Colonic mucosa (tissue), 4 donors: ENCODE measurements around the gene MACROD2. TPM values are rescaled to one million over a fixed set of nuclear protein-coding genes. Genes with fewer than 3 reads are reported as not detected.

Source experiments
- DNase-seq: peaks from one replicate; pipeline ENCODE4 v3.0.0-alpha.2; 2020
- H3K27ac ChIP-seq: fragments of 200-600 bp; one replicate; pipeline ENCODE4 v1.8.0; 2021
- H3K27me3 ChIP-seq: fragments of 200-600 bp; one replicate; pipeline ENCODE4 v1.8.0; 2021
- H3K36me3 ChIP-seq: fragments of 200-600 bp; one replicate; pipeline ENCODE4 v1.8.0; 2021
- H3K4me1 ChIP-seq: fragments of 200-600 bp; one replicate; pipeline ENCODE4 v1.8.0; 2021; ENCODE audit warnings: mild to moderate bottlenecking
- H3K4me3 ChIP-seq: fragments of 200-600 bp; one replicate; pipeline ENCODE4 v1.8.0; 2021
- H3K9ac ChIP-seq, 2 donors: one replicate each; pipeline ENCODE4 v1.7.0; 2013; ENCODE audit warnings: control low read depth in 2 of 2, low read depth in 2 of 2, low read length in 2 of 2
- H3K9me3 ChIP-seq: fragments of 200-600 bp; one replicate; pipeline ENCODE4 v1.8.0; 2021
- CTCF ChIP-seq: fragments of 200-600 bp; IDR thresholded peaks from one replicate; pipeline ENCODE4 v1.8.0; 2022; ENCODE audit warnings: antibody characterized with exemption, mild to moderate bottlenecking
- intact Hi-C: fragments of 100-400 bp; cut with DNase I; formaldehyde crosslinking; loops from one replicate; pipeline ENCODE4 v1.14.1; 2022
- total RNA-seq, 2 donors: library from RNA; stranded (reverse); fragmentation: NEBNext Ultra II Directional in 1 of 2; extraction: Animal tissue kit (Norgen Biotek cat#: 25700) in 1 of 2; gene quantifications; one replicate each; pipeline ENCODE4 v1.2.1, GENCODE V29; 2021
- donor health status: healthy.
- donor health status: DM: no; HTN: no; CAD: no.
- donor health status: DM: no; HTN: no; CAD: no.

Gene MACROD2
- total RNA-seq, 2 donors from 2014 or later: 3.2 to 3.3 TPM

- intact Hi-C loops: no loop called here
- Histone ChIP-seq H3K9ac (no peak overlapping the region), H3K4me3 (no peak overlapping the region), H3K9me3 (no peaks in the 10 kb centered on the region), H3K36me3 (no peaks in the 10 kb centered on the region), H3K4me1 (no peaks in the 10 kb centered on the region), H3K27ac (no peak overlapping the region), H3K27me3 (no peaks in the 10 kb centered on the region)
- no peak for DNase-seq
- no peak for TF ChIP-seq CTCF
Observed at GRCh38 chr20:14644306-14645097, 649.2 kb downstream of the MACROD2 start.

GRCh38 chr20:14647016-14647415, 651.7 kb downstream of the MACROD2 start:
- no peaks in the 10 kb centered on the region for H3K4me1 ChIP-seq
- no peak for TF ChIP-seq CTCF
- intact Hi-C loops: no loop called here
- no peaks in the 10 kb centered on the region for H3K9me3 ChIP-seq
- H3K27ac ChIP-seq: no peak overlapping the region
- no peak overlapping the region for H3K4me3 ChIP-seq
- H3K9ac ChIP-seq: no peak overlapping the region
- no peaks in the 10 kb centered on the region for H3K36me3 ChIP-seq
- no peaks in the 10 kb centered on the region for H3K27me3 ChIP-seq
- DNase-seq: no peak

- Histone ChIP-seq H3K9me3 (no peaks in the 10 kb centered on the region), H3K4me1 (no peaks in the 10 kb centered on the region), H3K4me3 (no peak overlapping the region), H3K27ac (no peak overlapping the region), H3K9ac (no peak overlapping the region), H3K36me3 (no peaks in the 10 kb centered on the region), H3K27me3 (no peaks in the 10 kb centered on the region)
- no peak for DNase-seq
- no peak for TF ChIP-seq CTCF
- intact Hi-C loops: no loop called here
Observed at GRCh38 chr20:14649662-14650061, 654.3 kb downstream of the MACROD2 start.

DNA sequence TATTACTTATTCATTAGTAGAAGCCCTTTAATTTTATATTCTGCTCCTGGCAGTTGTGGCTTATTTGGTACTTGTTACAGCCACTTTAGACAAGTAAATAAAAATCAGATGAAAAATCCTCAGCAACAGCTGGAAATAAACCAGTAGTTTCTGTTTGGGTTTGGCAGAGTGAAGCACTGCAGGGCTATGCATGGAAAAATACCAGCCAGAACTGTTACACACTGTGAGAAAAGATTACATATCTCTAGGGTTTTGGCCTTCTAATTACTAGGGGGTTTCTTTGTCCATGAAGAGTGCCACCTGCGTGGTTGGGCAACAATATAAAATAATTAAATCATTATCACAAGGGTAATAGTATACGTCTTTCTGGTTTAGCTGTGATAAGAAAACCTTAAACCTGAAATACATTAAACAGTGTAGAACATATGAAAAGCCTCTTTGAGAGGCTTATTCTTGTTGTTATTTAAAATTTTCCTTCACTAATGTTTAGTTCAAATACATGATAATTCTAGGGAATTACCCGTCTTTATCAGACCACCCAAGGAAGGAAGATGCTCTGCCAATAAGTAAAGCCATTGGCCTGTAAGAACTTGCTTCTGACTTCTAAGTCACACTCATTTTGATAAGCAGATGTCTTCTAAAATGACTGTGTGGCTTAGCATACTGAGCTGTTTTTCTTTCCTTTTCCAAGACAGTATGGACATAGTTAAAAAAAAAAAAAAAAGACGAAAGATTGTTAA, 662.1 kb downstream of the MACROD2 start:
- Histone ChIP-seq H3K36me3 (no peaks in the 10 kb centered on the region), H3K4me1 (no peaks in the 10 kb centered on the region), H3K27me3 (no peaks in the 10 kb centered on the region), H3K9me3 (no peaks in the 10 kb centered on the region), H3K9ac (no peak overlapping the region), H3K27ac (no peak overlapping the region), H3K4me3 (no peak overlapping the region)
- no peak for DNase-seq
- no peak for TF ChIP-seq CTCF
- intact Hi-C loops: no loop called here

- intact Hi-C loops: no loop called here
- Histone ChIP-seq H3K4me1 (no peaks in the 10 kb centered on the region), H3K36me3 (no peaks in the 10 kb centered on the region), H3K4me3 (no peak overlapping the region), H3K9me3 (no peaks in the 10 kb centered on the region), H3K9ac (no peak overlapping the region), H3K27me3 (no peaks in the 10 kb centered on the region), H3K27ac (no peak overlapping the region)
- DNase-seq: no peak
- no peak for TF ChIP-seq CTCF
Observed at GRCh38 chr20:14664101-14664500, 668.8 kb downstream of the MACROD2 start.
